Gastrocnemius medialis (tissue), 4 donors: Measurements from ENCODE around the gene MCCD1. TPM values are rescaled to one million over a fixed set of nuclear protein-coding genes. Genes with fewer than 3 reads are reported as not detected.

Experiments
- ATAC-seq, 2 donors: fragments of 150-250 bp; one replicate each; pipeline ENCODE4 v1.9.1; 2016
- DNase-seq, 2 donors: peaks; one replicate each; pipeline ENCODE4 v3.0.0-alpha.2; 2019
- H3K27ac ChIP-seq, 4 donors: fragments of 200-600 bp; sonication (generic); 1 replicate in 1 of 4; 2 replicates in 3 of 4; pipeline ENCODE4 v1.5.1; 2016 to 2018; ENCODE audit warnings: mild to moderate bottlenecking in 2 of 4, moderate library complexity in 1 of 4
- H3K27me3 ChIP-seq, 3 donors: fragments of 200-600 bp; sonication (generic) in 2 of 3; 1 replicate in 1 of 3; 2 replicates in 2 of 3; pipeline versions ENCODE4 v1.5.1 to v1.6.0; 2016 to 2019; ENCODE audit warnings: mild to moderate bottlenecking in 1 of 3, moderate library complexity in 1 of 3
- H3K36me3 ChIP-seq, 2 donors: fragments of 200-600 bp; sonication (generic) in 1 of 2; one replicate each; pipeline ENCODE4 v1.5.1; 2017 to 2018
- H3K4me1 ChIP-seq, 2 donors: fragments of 200-600 bp; sonication (generic) in 1 of 2; one replicate each; pipeline ENCODE4 v1.5.1; 2016 to 2017; ENCODE audit warnings: mild to moderate bottlenecking in 2 of 2
- H3K4me3 ChIP-seq, 4 donors: fragments of 200-600 bp; sonication (generic) in 3 of 4; 1 replicate in 1 of 4; 2 replicates in 3 of 4; pipeline ENCODE4 v1.5.1; 2016 to 2019; ENCODE audit warnings: mild to moderate bottlenecking in 2 of 4
- H3K9me3 ChIP-seq, 3 donors: fragments of 200-600 bp; sonication (generic) in 2 of 3; 1 replicate in 1 of 3; 2 replicates in 2 of 3; pipeline ENCODE4 v1.5.1; 2016 to 2019
- CTCF ChIP-seq, 5 experiments: fragments of 450-650 bp in 3 of 5; fragments of 200-600 bp in 2 of 5; sonication (generic) in 2 of 5; IDR thresholded peaks in 4 of 5; conservative IDR thresholded peaks in 1 of 5; 1 replicate in 4 of 5; 2 replicates in 1 of 5; pipeline ENCODE4 v1.5.1; 2016 to 2019; ENCODE audit warnings: antibody characterized with exemption in 5 of 5, mild to moderate bottlenecking in 3 of 5, moderate library complexity in 3 of 5
- POLR2A ChIP-seq, 2 donors: fragments of 450-650 bp; IDR thresholded peaks; one replicate each; pipeline ENCODE4 v1.6.1; 2017; ENCODE audit warnings: antibody characterized with exemption in 2 of 2, mild to moderate bottlenecking in 2 of 2, moderate library complexity in 2 of 2
- in situ Hi-C, 4 donors: fragments of 200-750 bp; cut with MboI; loops; one replicate each; pipeline versions ENCODE4 v1.15.0 to v1.8.0; 2017; ENCODE audit warnings: low sequenced_read_pairs in 4 of 4
- intact Hi-C: fragments of 100-400 bp; cut with DNase I; formaldehyde crosslinking; loops from one replicate; pipeline ENCODE4 v1.15.1; 2023; ENCODE audit warnings: low total_unique reads
- total RNA-seq, 4 donors: library from RNA; depleted of rRNA; stranded (reverse); fragments of >200 nt; gene quantifications; one replicate each; pipeline versions ENCODE4 v1.1.0 to v1.2.3, GENCODE V29; 2016

Gene MCCD1
- total RNA-seq = not detected

- H3K27ac ChIP-seq = no peak within 1 kb of the TSS
- TF ChIP-seq CTCF (IDR thresholded peaks at IDR 0.05 in 4 of 5, conservative IDR thresholded peaks at IDR 0.05 in 1 of 5) = no peak
- no peak for TF ChIP-seq POLR2A (IDR thresholded peaks at IDR 0.05)
- H3K36me3 ChIP-seq = peaks cover 0 to 43% of the 10 kb centered on the region in 2 donors
- DNase-seq = no peak
- no peaks in the 10 kb centered on the region for H3K9me3 ChIP-seq
- no peak for ATAC-seq
- intact Hi-C loops = no loop called here
- in situ Hi-C loops = loop anchor here in 1 of 4 donors (25.0 kb wide), 1 partner anchor 658 kb away; the partner anchor contains the start of genes AGER, AGPAT1, GPSM3 and PBX2
- no peaks in the 10 kb centered on the region for H3K4me1 ChIP-seq
- no peaks in the 10 kb centered on the region for H3K27me3 ChIP-seq
- H3K4me3 ChIP-seq = no peak within 1 kb of the TSS
These were observed at the start of gene MCCD1 for GRCh38 chr6:31528821-31529328. Gene MCCD1 (plus strand): TSS chr6:31528962. CDS start chr6:31529015, 53 bp downstream.

- ATAC-seq (no peak), DNase-seq (no peak)
- H3K27ac ChIP-seq = no peak overlapping the region
- in situ Hi-C loops (no loop called here), intact Hi-C loops (no loop called here)
- no peaks in the 10 kb centered on the region for H3K9me3 ChIP-seq
- H3K4me1 ChIP-seq = no peaks in the 10 kb centered on the region
- H3K27me3 ChIP-seq = peaks cover 0 to 3% (median 0%) of the 10 kb centered on the region in 3 donors
- TF ChIP-seq POLR2A (IDR thresholded peaks at IDR 0.05) (no peak), CTCF (IDR thresholded peaks at IDR 0.05 in 4 of 5, conservative IDR thresholded peaks at IDR 0.05 in 1 of 5) (no peak)
- H3K36me3 ChIP-seq = no peaks in the 10 kb centered on the region
- no peak overlapping the region for H3K4me3 ChIP-seq
These were observed 49.4 kb upstream of the MCCD1 start for GRCh38 chr6:31479151-31479932.

GRCh38 chr6:31479933-31480535 lies 48.7 kb upstream of the MCCD1 start:
- peaks cover 0 to 3% (median 0%) of the 10 kb centered on the region in 3 donors for H3K27me3 ChIP-seq
- in situ Hi-C loops = no loop called here
- DNase-seq (no peak), ATAC-seq (no peak)
- no peak overlapping the region for H3K4me3 ChIP-seq
- H3K4me1 ChIP-seq = no peaks in the 10 kb centered on the region
- no peak overlapping the region for H3K27ac ChIP-seq
- H3K36me3 ChIP-seq = no peaks in the 10 kb centered on the region
- H3K9me3 ChIP-seq = no peaks in the 10 kb centered on the region
- intact Hi-C loops = no loop called here
- TF ChIP-seq CTCF (IDR thresholded peaks at IDR 0.05 in 4 of 5, conservative IDR thresholded peaks at IDR 0.05 in 1 of 5) (no peak), POLR2A (IDR thresholded peaks at IDR 0.05) (no peak)

- intact Hi-C loops = no loop called here
- TF ChIP-seq CTCF (IDR thresholded peaks at IDR 0.05 in 4 of 5, conservative IDR thresholded peaks at IDR 0.05 in 1 of 5) (no peak), POLR2A (IDR thresholded peaks at IDR 0.05) (no peak)
- no peaks in the 10 kb centered on the region for H3K9me3 ChIP-seq
- no peak for DNase-seq
- no peaks in the 10 kb centered on the region for H3K4me1 ChIP-seq
- H3K4me3 ChIP-seq = no peak overlapping the region
- no peaks in the 10 kb centered on the region for H3K36me3 ChIP-seq
- in situ Hi-C loops = no loop called here
- H3K27ac ChIP-seq = no peak overlapping the region
- ATAC-seq = no peak
- peaks cover 0 to 3% (median 0%) of the 10 kb centered on the region in 3 donors for H3K27me3 ChIP-seq
These were observed 48.2 kb upstream of the MCCD1 start for GRCh38 chr6:31480574-31480973.
